Tibial artery (tissue), 4 donors: ENCODE data around the gene OPA3.

Experiments used
- DNase-seq, 2 donors: peaks; one replicate each; pipeline ENCODE4 v3.0.0-alpha.2; 2019
- H3K27ac ChIP-seq, 2 donors: fragments of 200-600 bp; sonication (generic) in 1 of 2; 1 replicate in 1 of 2; 2 replicates in 1 of 2; pipeline ENCODE4 v1.5.1; 2018 to 2019; ENCODE audit warnings: mild to moderate bottlenecking in 1 of 2
- H3K27me3 ChIP-seq, 2 donors: fragments of 200-600 bp; sonication (generic) in 1 of 2; one replicate each; pipeline versions ENCODE4 v1.5.1 to v1.6.0; 2016 to 2019
- H3K36me3 ChIP-seq, 3 donors: fragments of 200-600 bp; sonication (generic) in 2 of 3; one replicate each; pipeline ENCODE4 v1.5.1; 2016 to 2019; ENCODE audit warnings: mild to moderate bottlenecking in 2 of 3
- H3K4me1 ChIP-seq, 4 donors: fragments of 200-600 bp; sonication (generic) in 2 of 4; 1 replicate in 3 of 4; 2 replicates in 1 of 4; pipeline ENCODE4 v1.5.1; 2016 to 2019
- H3K4me3 ChIP-seq, 2 donors: fragments of 200-600 bp; sonication (generic) in 1 of 2; 1 replicate in 1 of 2; 2 replicates in 1 of 2; pipeline ENCODE4 v1.5.1; 2018 to 2019; ENCODE audit warnings: mild to moderate bottlenecking in 2 of 2
- H3K9me3 ChIP-seq, 3 donors: fragments of 200-600 bp; sonication (generic) in 1 of 3; one replicate each; pipeline ENCODE4 v1.5.1; 2016 to 2019
- intact Hi-C: fragments of 100-400 bp; cut with DNase I; formaldehyde crosslinking; loops from one replicate; pipeline ENCODE4 v1.15.0; 2023; ENCODE audit warnings: low total_unique reads
- TF ChIP-seq, protein P1 (sequence below), 2 experiments: fragments of 200-600 bp in 1 of 2; fragments of 450-650 bp in 1 of 2; IDR thresholded peaks; one replicate each; pipeline ENCODE4 v1.5.1; 2017 to 2019; ENCODE audit warnings: antibody characterized with exemption in 2 of 2, mild to moderate bottlenecking in 1 of 2, moderate library complexity in 1 of 2

Gene OPA3

DNA sequence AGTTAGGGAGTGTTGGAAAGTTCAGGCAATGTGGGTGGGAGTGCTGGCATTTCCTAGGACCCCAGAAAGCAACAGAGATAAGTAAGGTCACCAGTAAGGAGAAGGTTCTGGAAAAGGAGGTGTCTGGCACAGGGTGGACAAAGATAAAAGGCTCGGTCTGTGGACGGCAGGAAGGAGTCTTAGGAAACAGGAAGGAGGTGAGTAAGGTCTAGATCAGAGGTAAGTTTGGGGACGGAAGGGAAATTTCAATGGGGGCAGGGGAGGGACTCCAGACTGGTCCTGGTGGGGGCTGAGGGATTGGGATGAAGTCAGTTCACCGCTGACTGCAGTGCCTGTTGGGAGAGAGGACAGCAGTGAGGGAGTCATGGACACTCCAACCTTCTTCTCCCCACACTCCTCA, 7.8 kb upstream of the OPA3 start:
- Histone ChIP-seq H3K36me3 (no peaks in the 10 kb centered on the region), H3K27ac (no peak overlapping the region), H3K4me1 (peaks cover 0 to 5% (median 0%) of the 10 kb centered on the region in 4 donors), H3K9me3 (no peaks in the 10 kb centered on the region), H3K4me3 (no peak overlapping the region), H3K27me3 (peaks cover 0 to 68% of the 10 kb centered on the region in 2 donors)
- TF ChIP-seq, protein P1, sequence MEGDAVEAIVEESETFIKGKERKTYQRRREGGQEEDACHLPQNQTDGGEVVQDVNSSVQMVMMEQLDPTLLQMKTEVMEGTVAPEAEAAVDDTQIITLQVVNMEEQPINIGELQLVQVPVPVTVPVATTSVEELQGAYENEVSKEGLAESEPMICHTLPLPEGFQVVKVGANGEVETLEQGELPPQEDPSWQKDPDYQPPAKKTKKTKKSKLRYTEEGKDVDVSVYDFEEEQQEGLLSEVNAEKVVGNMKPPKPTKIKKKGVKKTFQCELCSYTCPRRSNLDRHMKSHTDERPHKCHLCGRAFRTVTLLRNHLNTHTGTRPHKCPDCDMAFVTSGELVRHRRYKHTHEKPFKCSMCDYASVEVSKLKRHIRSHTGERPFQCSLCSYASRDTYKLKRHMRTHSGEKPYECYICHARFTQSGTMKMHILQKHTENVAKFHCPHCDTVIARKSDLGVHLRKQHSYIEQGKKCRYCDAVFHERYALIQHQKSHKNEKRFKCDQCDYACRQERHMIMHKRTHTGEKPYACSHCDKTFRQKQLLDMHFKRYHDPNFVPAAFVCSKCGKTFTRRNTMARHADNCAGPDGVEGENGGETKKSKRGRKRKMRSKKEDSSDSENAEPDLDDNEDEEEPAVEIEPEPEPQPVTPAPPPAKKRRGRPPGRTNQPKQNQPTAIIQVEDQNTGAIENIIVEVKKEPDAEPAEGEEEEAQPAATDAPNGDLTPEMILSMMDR (IDR thresholded peaks at IDR 0.05): no peak
- no peak for DNase-seq
- intact Hi-C loops: no loop called here

DNA sequence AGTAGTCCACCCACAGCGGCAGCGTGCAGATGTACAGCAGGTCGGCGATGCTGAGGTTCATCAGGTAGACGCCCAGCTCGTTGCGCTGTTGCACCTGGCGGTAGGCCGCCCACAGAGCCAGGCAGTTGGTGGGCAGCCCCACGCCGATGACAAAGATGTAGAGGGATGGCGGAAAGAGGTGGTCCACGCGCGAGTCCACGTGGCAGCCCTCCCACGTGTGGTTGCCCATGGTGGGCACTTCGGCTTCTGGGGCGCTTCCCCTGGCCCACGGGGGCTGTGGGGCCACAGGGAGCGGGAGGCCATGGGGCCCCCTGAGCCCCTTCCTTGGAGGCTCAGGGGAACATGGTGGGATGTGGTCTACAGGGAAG, 7.0 kb upstream of the OPA3 start:
- no peak overlapping the region for H3K27ac ChIP-seq
- H3K4me1 ChIP-seq: peaks cover 0 to 5% (median 0%) of the 10 kb centered on the region in 4 donors
- TF ChIP-seq, protein P1 (IDR thresholded peaks at IDR 0.05): no peak
- intact Hi-C loops: no loop called here
- no peak overlapping the region for H3K4me3 ChIP-seq
- H3K9me3 ChIP-seq: no peaks in the 10 kb centered on the region
- no peaks in the 10 kb centered on the region for H3K36me3 ChIP-seq
- peaks cover 0 to 62% of the 10 kb centered on the region in 2 donors for H3K27me3 ChIP-seq
- DNase-seq: no peak

DNA sequence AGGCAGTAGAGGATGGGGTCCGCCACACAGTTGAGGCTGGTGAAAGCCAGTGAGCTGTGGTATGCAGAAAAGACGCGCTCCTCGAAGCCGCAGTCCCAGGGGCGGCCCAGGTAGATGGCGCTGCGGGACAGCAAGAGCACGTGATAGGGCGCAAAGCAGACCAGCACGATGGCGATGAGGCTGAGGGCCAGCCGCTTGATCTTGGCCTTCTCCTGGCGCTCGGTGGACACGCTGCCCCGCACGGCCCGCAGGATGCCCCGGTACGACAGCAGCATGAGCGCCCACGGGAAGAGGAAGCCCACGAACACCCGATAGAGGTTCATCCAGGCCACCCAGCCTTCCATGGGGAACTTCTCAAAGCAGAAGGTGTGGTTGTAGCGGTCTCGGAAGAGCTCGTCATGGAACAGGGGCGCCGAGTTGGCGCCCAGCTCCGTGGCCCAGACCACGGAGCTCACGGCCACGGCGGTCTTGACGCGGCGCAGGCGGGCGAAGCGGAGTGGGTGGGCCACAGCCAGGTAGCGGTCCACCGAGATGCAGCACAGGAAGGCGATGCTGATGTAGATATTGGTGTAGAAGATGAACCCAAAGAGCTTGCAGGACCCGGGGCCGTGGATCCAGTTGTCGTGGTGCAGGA, 6.5 kb upstream of the OPA3 start:
- peaks cover 0 to 5% (median 0%) of the 10 kb centered on the region in 4 donors for H3K4me1 ChIP-seq
- H3K27me3 ChIP-seq: peaks cover 0 to 58% of the 10 kb centered on the region in 2 donors
- no peak overlapping the region for H3K27ac ChIP-seq
- TF ChIP-seq, protein P1 (IDR thresholded peaks at IDR 0.05): no peak
- DNase-seq: no peak
- intact Hi-C loops: no loop called here
- no peak overlapping the region for H3K4me3 ChIP-seq
- H3K36me3 ChIP-seq: no peaks in the 10 kb centered on the region
- no peaks in the 10 kb centered on the region for H3K9me3 ChIP-seq

DNA sequence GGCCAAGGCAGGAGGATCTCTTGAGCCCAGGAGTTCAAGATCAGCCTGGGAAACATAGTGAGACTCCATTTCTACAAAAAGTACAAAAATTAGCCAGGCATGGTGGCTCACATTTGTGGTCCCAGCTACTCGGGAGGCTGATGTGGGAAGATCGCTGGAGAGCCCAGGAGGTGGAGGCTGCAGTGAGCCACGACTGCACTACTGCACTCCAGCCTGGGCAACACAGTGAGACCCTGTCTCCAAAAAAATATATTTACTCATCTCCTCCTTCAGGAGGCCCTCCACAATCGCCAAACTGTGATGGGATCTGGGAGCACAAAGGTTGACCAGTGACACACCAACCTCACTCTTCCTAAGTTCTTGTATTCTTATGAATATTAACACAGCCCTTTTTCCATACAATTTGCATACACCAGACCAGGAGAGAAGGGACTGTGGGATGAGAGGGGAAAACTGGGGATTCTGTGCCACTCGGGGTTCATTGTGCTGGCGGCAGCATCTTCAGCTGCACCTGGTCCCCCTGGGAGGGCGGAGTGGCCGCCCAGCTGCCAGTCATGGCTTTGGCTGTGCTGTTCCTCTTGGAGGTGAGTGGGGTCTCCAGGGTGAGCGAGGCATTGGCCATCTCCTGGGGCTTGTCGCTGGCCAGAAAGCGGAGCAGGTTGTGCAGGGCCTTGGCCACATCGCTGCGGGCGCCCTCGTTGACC, 5.8 kb upstream of the OPA3 start:
- Histone ChIP-seq H3K27ac (no peak overlapping the region), H3K36me3 (no peaks in the 10 kb centered on the region), H3K4me1 (peaks cover 0 to 6% (median 2%) of the 10 kb centered on the region in 4 donors), H3K4me3 (no peak overlapping the region), H3K9me3 (no peaks in the 10 kb centered on the region), H3K27me3 (peaks cover 0 to 52% of the 10 kb centered on the region in 2 donors)
- TF ChIP-seq, protein P1 (IDR thresholded peaks at IDR 0.05): no peak
- DNase-seq: no peak
- intact Hi-C loops: no loop called here

DNA sequence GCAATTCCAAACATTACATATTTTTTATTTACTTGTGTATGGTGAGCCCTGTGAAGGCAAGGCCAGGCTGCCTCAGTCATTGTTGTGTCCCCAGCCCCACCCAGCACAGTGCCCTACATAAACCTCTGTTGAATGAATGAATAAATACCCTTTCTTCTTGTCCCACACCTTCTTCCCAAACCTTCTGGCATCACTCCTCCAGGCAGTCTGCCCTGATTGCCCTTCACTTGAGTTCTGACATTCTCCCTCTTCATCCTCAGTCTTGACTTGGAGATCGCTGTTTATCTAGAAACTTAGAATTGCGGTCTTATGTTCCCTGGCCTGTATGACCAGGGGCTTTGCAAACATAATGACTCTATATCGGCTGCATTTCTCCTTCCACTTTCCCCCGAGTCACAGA, 5.2 kb upstream of the OPA3 start:
- intact Hi-C loops: no loop called here
- no peaks in the 10 kb centered on the region for H3K36me3 ChIP-seq
- H3K4me1 ChIP-seq: peaks cover 0 to 11% (median 6%) of the 10 kb centered on the region in 4 donors
- H3K27me3 ChIP-seq: peaks cover 0 to 45% of the 10 kb centered on the region in 2 donors
- TF ChIP-seq, protein P1 (IDR thresholded peaks at IDR 0.05): no peak
- H3K9me3 ChIP-seq: no peaks in the 10 kb centered on the region
- no peak overlapping the region for H3K4me3 ChIP-seq
- no peak for DNase-seq
- no peak overlapping the region for H3K27ac ChIP-seq
